Activated CD4-positive, alpha-beta T cell treated with anti-CD3 and anti-CD28 coated beads, Interleukin-2, amount 10 ng/mL, durations not matched to agents 7 days and 5 days (primary cell): ENCODE results near the gene SIK2. TPM values are rescaled to one million over a fixed set of nuclear protein-coding genes. Genes with fewer than 3 reads are reported as not detected.
"Not testable (repeated sequence)": the region's sequence is repeated elsewhere in the genome, so short reads cannot be mapped to it uniquely, and the experiment has no call there.

Experiments used
- CTCF ChIA-PET: fragments of 350-600 bp; sonication (Branson Sonifier 250); formaldehyde crosslinking; loops from one replicate; lab custom pipeline; 2021; ENCODE audit warnings: antibody characterized with exemption; lab: Charles Lee
- POLR2A ChIA-PET: fragments of 350-600 bp; sonication (Branson Sonifier 250); formaldehyde crosslinking; loops from one replicate; lab custom pipeline; 2021; ENCODE audit warnings: antibody characterized with exemption; lab: Charles Lee
- DNase-seq: peaks from one replicate; pipeline ENCODE4 v3.0.0-alpha.2; 2020
- H3K27ac Mint-ChIP-seq: one replicate; pipeline ENCODE4 v1.8.0; 2021; ENCODE audit warnings: mild to moderate bottlenecking, moderate library complexity, mixed read lengths
- H3K27me3 Mint-ChIP-seq: one replicate; pipeline ENCODE4 v1.8.0; 2021; ENCODE audit warnings: mixed read lengths
- H3K36me3 Mint-ChIP-seq: one replicate; pipeline ENCODE4 v1.8.0; 2021; ENCODE audit warnings: low read depth, mixed read lengths
- H3K4me1 Mint-ChIP-seq: one replicate; pipeline ENCODE4 v1.8.0; 2021; ENCODE audit warnings: mixed read lengths
- H3K4me3 Mint-ChIP-seq: one replicate; pipeline ENCODE4 v1.8.0; 2021; ENCODE audit warnings: mild to moderate bottlenecking, moderate library complexity, mixed read lengths
- H3K9me3 Mint-ChIP-seq: one replicate; pipeline ENCODE4 v1.8.0; 2021; ENCODE audit warnings: mixed read lengths
- total RNA-seq, 2 experiments: library from RNA; stranded (reverse); gene quantifications; one replicate each; pipeline ENCODE4 v1.2.3, GENCODE V29; 2021

The SIK2 gene
- total RNA-seq, 2 experiments from 2014 or later = 8.2 to 9.6 TPM

- Mint-ChIP-seq H3K4me3 (peak overlapping the region; percentile 92), H3K4me1 (peaks cover 34% of the 10 kb centered on the region), H3K27ac (peak overlapping the region; percentile 99), H3K9me3 (no peaks in the 10 kb centered on the region), H3K36me3 (peaks cover 33% of the 10 kb centered on the region), H3K27me3 (no peaks in the 10 kb centered on the region)
- POLR2A ChIA-PET = no interaction called here
- no peak for DNase-seq
- CTCF ChIA-PET = interaction anchor here (0.7 to 1.7 kb wide), 7 partner anchors 9 to 179 kb away, joined by 3 to 8 read pairs (median 3); no protein-coding TSS in a partner anchor
Measured at GRCh38 chr11:111766834-111767142, 164.5 kb downstream of the SIK2 start.

- CTCF ChIA-PET = interaction anchor here (1.1 to 2.0 kb wide), 2 partner anchors 95 to 166 kb away, joined by 3 to 6 read pairs; no protein-coding TSS in a partner anchor
- no peaks in the 10 kb centered on the region for H3K9me3 Mint-ChIP-seq
- no peak overlapping the region for H3K4me3 Mint-ChIP-seq
- no peaks in the 10 kb centered on the region for H3K36me3 Mint-ChIP-seq
- no peak overlapping the region for H3K27ac Mint-ChIP-seq
- DNase-seq = no peak
- peaks cover 8% of the 10 kb centered on the region for H3K4me1 Mint-ChIP-seq
- no peaks in the 10 kb centered on the region for H3K27me3 Mint-ChIP-seq
- POLR2A ChIA-PET = no interaction called here
Measured at GRCh38 chr11:111770581-111771134, 168.4 kb downstream of the SIK2 start.

- POLR2A ChIA-PET, H3K36me3 Mint-ChIP-seq, H3K27ac Mint-ChIP-seq, H3K4me1 Mint-ChIP-seq, H3K9me3 Mint-ChIP-seq, H3K4me3 Mint-ChIP-seq, DNase-seq, H3K27me3 Mint-ChIP-seq: not testable (repeated sequence)
- CTCF ChIA-PET = interaction anchor here (1.1 to 2.0 kb wide), 2 partner anchors 95 to 167 kb away, joined by 3 to 6 read pairs; no protein-coding TSS in a partner anchor
Measured at GRCh38 chr11:111771205-111771604, 169.0 kb downstream of the SIK2 start.

GRCh38 chr11:111772535-111772934, 170.3 kb downstream of the SIK2 start:
- no peak for DNase-seq
- no peak overlapping the region for H3K27ac Mint-ChIP-seq
- H3K27me3 Mint-ChIP-seq = no peaks in the 10 kb centered on the region
- no peak overlapping the region for H3K4me3 Mint-ChIP-seq
- H3K4me1 Mint-ChIP-seq = no peaks in the 10 kb centered on the region
- no peaks in the 10 kb centered on the region for H3K36me3 Mint-ChIP-seq
- CTCF ChIA-PET = interaction anchor here (2.0 kb wide), 1 partner anchor 168 kb away, joined by 6 read pairs; no protein-coding TSS in a partner anchor
- POLR2A ChIA-PET = no interaction called here
- no peaks in the 10 kb centered on the region for H3K9me3 Mint-ChIP-seq

GRCh38 chr11:111774955-111775710, 172.9 kb downstream of the SIK2 start:
- POLR2A ChIA-PET = no interaction called here

DNA sequence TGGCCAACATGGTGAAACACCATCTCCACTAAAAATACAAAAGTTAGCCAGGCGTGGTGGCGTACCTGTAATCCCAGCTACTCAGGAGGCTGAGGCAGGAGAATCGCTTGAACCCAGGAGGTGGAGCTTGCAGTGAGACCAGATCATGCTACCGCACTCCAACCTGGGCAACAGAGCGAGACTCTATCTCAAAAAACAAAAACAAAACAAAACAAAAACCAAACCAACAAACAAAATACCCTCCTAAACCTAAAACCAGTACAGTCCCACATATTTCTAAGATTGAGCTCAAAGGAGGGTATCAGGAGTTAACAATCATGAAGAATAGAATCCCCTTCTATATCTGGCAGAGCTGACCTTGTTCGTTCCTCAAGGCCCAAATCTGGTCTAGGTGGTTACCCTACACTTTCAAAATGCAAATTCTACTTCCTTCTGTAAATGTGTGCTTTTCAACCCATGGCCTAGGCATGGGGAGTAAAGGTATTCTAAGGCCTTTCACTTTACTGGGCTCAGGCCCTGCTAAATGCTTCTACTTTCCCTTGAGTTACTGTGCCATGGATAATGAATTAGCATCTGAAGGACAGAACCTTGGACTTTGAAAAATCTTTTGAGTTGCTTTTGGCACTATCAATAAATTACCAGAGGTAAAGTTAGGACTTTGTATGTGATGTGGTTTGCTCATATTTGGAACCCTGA, 174.3 kb downstream of the SIK2 start:
- POLR2A ChIA-PET = no interaction called here
- Mint-ChIP-seq H3K4me1 (no peaks in the 10 kb centered on the region), H3K36me3 (no peaks in the 10 kb centered on the region), H3K9me3 (no peaks in the 10 kb centered on the region), H3K27me3 (no peaks in the 10 kb centered on the region), H3K27ac (no peak overlapping the region), H3K4me3 (no peak overlapping the region)
- DNase-seq = no peak
- CTCF ChIA-PET = interaction anchor here (0.9 to 2.1 kb wide), 7 partner anchors 10 to 210 kb away, joined by 3 to 9 read pairs (median 4); partner anchors contain the start of gene SIK2

More at GRCh38 chr11:111774955-111775710, 172.9 kb downstream of the SIK2 start:
- Mint-ChIP-seq H3K36me3 (no peaks in the 10 kb centered on the region), H3K27me3 (no peaks in the 10 kb centered on the region), H3K4me1 (no peaks in the 10 kb centered on the region), H3K27ac (no peak overlapping the region), H3K9me3 (no peaks in the 10 kb centered on the region), H3K4me3 (no peak overlapping the region)
- CTCF ChIA-PET = interaction anchor here (0.7 kb wide), 1 partner anchor 187 kb away, joined by 3 read pairs; no protein-coding TSS in a partner anchor
- no peak for DNase-seq

GRCh38 chr11:111777094-111778046, 175.1 kb downstream of the SIK2 start:
- peak; percentile 57 for DNase-seq
- Mint-ChIP-seq H3K4me1 (no peaks in the 10 kb centered on the region), H3K36me3 (no peaks in the 10 kb centered on the region), H3K4me3 (no peak overlapping the region), H3K9me3 (no peaks in the 10 kb centered on the region), H3K27me3 (no peaks in the 10 kb centered on the region), H3K27ac (no peak overlapping the region)
- POLR2A ChIA-PET = no interaction called here
- CTCF ChIA-PET = interaction anchor here (0.6 to 2.1 kb wide), 14 partner anchors 9 to 358 kb away, joined by 3 to 9 read pairs (median 3); partner anchors contain the start of gene SIK2

GRCh38 chr11:111778047-111778558, 175.9 kb downstream of the SIK2 start:
- H3K4me3 Mint-ChIP-seq = no peak overlapping the region
- no peaks in the 10 kb centered on the region for H3K4me1 Mint-ChIP-seq
- H3K27me3 Mint-ChIP-seq = no peaks in the 10 kb centered on the region
- H3K9me3 Mint-ChIP-seq = no peaks in the 10 kb centered on the region
- H3K27ac Mint-ChIP-seq = no peak overlapping the region
- CTCF ChIA-PET = interaction anchor here (0.6 to 1.7 kb wide), 5 partner anchors 12 to 218 kb away, joined by 3 to 8 read pairs (median 3); no protein-coding TSS in a partner anchor
- POLR2A ChIA-PET = no interaction called here
- DNase-seq = no peak
- H3K36me3 Mint-ChIP-seq = no peaks in the 10 kb centered on the region

- no peaks in the 10 kb centered on the region for H3K4me1 Mint-ChIP-seq
- H3K4me3 Mint-ChIP-seq = no peak overlapping the region
- CTCF ChIA-PET = interaction anchor here (0.8 to 1.3 kb wide), 5 partner anchors 11 to 177 kb away, joined by 3 to 4 read pairs (median 3); partner anchors contain the start of gene SIK2
- no peak for DNase-seq
- POLR2A ChIA-PET = no interaction called here
- H3K27ac Mint-ChIP-seq = no peak overlapping the region
- H3K27me3 Mint-ChIP-seq = no peaks in the 10 kb centered on the region
- no peaks in the 10 kb centered on the region for H3K36me3 Mint-ChIP-seq
- H3K9me3 Mint-ChIP-seq = no peaks in the 10 kb centered on the region
Measured at GRCh38 chr11:111779118-111779517, 176.9 kb downstream of the SIK2 start.
